Measurements from ENCODE around the gene NDUFAF7.
A peak's percentile ranks its signal among the peaks of the same experiment; 100 is the strongest.
"Not testable (repeated sequence)": the region's sequence is repeated elsewhere in the genome, so short reads cannot be mapped to it uniquely, and the experiment has no call there.

Gene NDUFAF7

GRCh38 chr2:37283207-37283606 is 51.7 kb downstream of the NDUFAF7 start:
- DNase-seq (ENCODE audit: low read depth), result peak; percentile 80

GRCh38 chr2:37284381-37284780 is 52.9 kb downstream of the NDUFAF7 start:
- DNase-seq (ENCODE audit: low read depth), result no peak

DNA sequence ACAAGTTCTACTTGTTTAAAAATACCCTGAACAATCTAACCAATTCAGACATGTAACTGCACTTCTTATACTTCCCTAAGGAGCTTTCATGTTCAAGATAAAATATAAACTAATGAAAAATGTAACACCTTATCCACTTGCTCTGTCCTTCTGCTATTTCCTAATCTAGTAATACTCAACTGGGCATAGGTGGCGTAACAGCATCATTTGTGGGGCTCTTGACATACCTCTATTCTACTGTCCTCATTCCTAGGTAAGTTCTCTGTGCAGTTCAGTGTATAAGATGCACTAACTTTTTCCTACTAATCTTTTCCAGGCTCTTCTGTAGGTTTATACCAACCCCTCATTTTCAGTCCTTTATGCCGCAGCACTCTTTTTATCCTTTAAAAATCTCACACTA is 56.5 kb downstream of the NDUFAF7 start:
- peak; percentile 22 for DNase-seq (ENCODE audit: low read depth)

- no peak for DNase-seq (ENCODE audit: low read depth)
Measured at GRCh38 chr2:37291680-37292079, 60.2 kb downstream of the NDUFAF7 start.

DNA sequence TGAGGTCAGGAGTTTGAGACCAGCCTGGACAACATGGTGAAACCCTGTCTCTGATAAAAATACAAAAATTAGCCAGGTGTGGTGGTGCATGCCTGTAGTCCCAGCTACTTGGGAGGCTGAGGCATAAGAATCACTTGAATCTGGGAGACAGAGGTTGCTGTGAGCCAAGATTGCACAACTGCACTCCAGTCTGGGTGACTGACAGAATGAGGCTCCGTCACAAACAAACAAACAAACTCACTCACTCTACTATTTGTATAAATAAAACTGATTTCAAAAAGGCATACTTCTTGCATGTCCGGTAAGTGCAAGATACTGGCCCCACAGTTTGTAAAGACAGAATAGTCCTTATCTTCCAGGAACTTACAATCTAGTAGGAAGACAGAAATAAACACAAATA is 63.4 kb downstream of the NDUFAF7 start:
- DNase-seq (ENCODE audit: low read depth), result not testable (repeated sequence)

DNA sequence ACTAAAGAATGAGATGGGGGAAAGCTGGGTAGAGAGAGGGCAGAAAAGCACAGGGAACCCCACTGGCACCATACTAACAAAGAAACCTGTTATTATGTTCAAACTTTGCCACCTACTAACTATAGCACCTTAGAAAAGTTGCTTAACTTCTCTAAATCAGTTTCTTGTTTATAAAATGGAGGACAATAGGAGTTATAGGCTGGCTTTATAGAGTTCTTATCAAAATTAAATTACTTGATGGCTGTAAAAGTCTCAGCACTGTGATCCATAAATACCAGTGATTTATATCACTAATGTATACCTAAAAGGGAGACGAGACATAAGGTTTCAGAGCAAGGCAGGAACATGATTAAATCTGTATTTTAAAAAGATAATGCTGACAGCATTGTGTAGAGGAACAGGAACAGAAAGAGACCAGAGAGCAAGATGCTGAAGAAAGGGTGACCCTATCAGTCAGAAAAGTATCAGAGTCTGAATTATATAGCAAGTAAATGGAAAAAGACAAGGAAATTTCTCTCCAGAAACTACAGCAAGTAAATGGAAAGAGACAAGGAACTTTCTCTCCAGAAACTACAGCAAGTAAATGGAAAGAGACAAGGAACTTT is 64.1 kb downstream of the NDUFAF7 start:
- no peak for DNase-seq (ENCODE audit: low read depth)

DNA sequence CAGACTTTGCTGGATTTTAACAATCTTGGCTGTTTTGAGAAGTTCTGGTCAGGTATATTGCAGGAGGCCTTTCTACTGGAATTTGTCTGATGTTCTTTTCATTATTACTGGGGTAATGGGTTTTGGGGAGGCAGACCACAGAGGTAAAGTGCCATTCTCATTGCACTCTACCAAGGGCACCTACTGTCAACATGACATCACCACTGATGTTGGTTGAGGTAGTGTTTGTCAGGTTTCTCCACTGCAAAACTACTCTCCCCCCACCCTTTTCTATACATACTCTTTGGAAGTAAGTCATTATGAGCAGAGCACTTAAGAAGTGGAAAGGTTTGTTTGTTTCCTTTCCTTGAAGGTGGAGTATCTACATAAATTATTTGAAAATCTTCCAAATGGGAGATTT is 66.2 kb downstream of the NDUFAF7 start:
- no peak for DNase-seq (ENCODE audit: low read depth)
